ENCODE results near the gene RUNX1.

GRCh38 chr21:34878501-34878900, 170.6 kb downstream of the RUNX1 start:
- TF ChIP-seq CTCF (IDR thresholded peaks at IDR 0.05; ENCODE audit: extremely low read depth in 1 of 2, insufficient read depth in 1 of 2, low read depth in 1 of 2, low read length in 2 of 2) = no peak
- no peak for TF ChIP-seq EZH2 (IDR thresholded peaks at IDR 0.05; ENCODE audit: borderline replicate concordance, low read depth, low read length, severe bottlenecking)
- TF ChIP-seq POLR2A (IDR thresholded peaks at IDR 0.05; ENCODE audit: low read depth, low read length) = no peak
- TF ChIP-seq MAX (IDR thresholded peaks at IDR 0.05; ENCODE audit: insufficient read depth, insufficient read length) = no peak
- TF ChIP-seq POLR2AphosphoS5 (IDR thresholded peaks at IDR 0.05; ENCODE audit: insufficient read depth, low read depth, low read length) = no peak

All from endothelial cell of umbilical vein (primary cell).